CD14-positive monocyte (primary cell): ENCODE measurements around the gene SLC12A6. TPM values are rescaled to one million over a fixed set of nuclear protein-coding genes. Genes with fewer than 3 reads are reported as not detected.

Experiments
- DNase-seq, 3 donors: peaks; one replicate each; pipeline ENCODE4 v3.0.0-alpha.2; 2011 to 2022
- H2AFZ ChIP-seq: 2 replicates; pipeline ENCODE4 v1.6.0; 2012; ENCODE audit warnings: mild to moderate bottlenecking, low read depth, low read length, inconsistent platforms; ENCODE audit not compliant: insufficient read depth, poor library complexity, severe bottlenecking
- H3K27ac ChIP-seq, 2 donors: 1 replicate in 1 of 2; 2 replicates in 1 of 2; pipeline ENCODE4 v1.5.1; 2012 to 2013; ENCODE audit warnings: low read length in 2 of 2, control low read depth in 1 of 2, inconsistent platforms in 1 of 2, low read depth in 1 of 2, mild to moderate bottlenecking in 1 of 2
- H3K27me3 ChIP-seq, 2 donors: one replicate each; pipeline versions ENCODE4 v1.6.0 to v1.6.1; 2011 to 2013; ENCODE audit warnings: low read length in 2 of 2; ENCODE audit not compliant: control insufficient read depth in 2 of 2, insufficient read depth in 2 of 2
- H3K36me3 ChIP-seq, 2 donors: replicated peaks in 1 of 2; 1 replicate in 1 of 2; 2 replicates in 1 of 2; pipeline versions ENCODE4 v1.5.1 to v1.6.1; 2012 to 2013; ENCODE audit warnings: low read length in 2 of 2, control low read depth in 1 of 2, inconsistent platforms in 1 of 2, mild to moderate bottlenecking in 1 of 2; ENCODE audit not compliant: insufficient read depth in 2 of 2, control insufficient read depth in 1 of 2
- H3K4me1 ChIP-seq, 2 donors: 1 replicate in 1 of 2; 2 replicates in 1 of 2; pipeline versions ENCODE4 v1.5.1 to v1.6.1; 2012 to 2013; ENCODE audit warnings: low read length in 2 of 2, control low read depth in 1 of 2, inconsistent platforms in 1 of 2, mild to moderate bottlenecking in 1 of 2, moderate library complexity in 1 of 2; ENCODE audit not compliant: insufficient read depth in 2 of 2, control insufficient read depth in 1 of 2
- H3K4me2 ChIP-seq: replicated peaks from 2 replicates; pipeline ENCODE3; 2012; ENCODE audit warnings: low read length, moderate library complexity, mild to moderate bottlenecking; ENCODE audit not compliant: poor library complexity, severe bottlenecking; ENCODE audit errors: extremely low read depth
- H3K4me3 ChIP-seq, 3 experiments: fragments of 200-600 bp in 1 of 3; sonication (generic) in 1 of 3; replicated peaks in 1 of 3; 1 replicate in 2 of 3; 2 replicates in 1 of 3; pipeline ENCODE4 v1.5.1; 2011 to 2013; ENCODE audit warnings: low read length in 3 of 3, mild to moderate bottlenecking in 3 of 3, control low read depth in 2 of 3, low read depth in 2 of 3, inconsistent platforms in 1 of 3, moderate library complexity in 1 of 3
- H3K79me2 ChIP-seq: 2 replicates; pipeline ENCODE4 v1.6.0; 2012; ENCODE audit warnings: mild to moderate bottlenecking, control low read depth, inconsistent platforms, low read length, moderate library complexity; ENCODE audit not compliant: insufficient read depth
- H3K9ac ChIP-seq: 2 replicates; pipeline ENCODE4 v1.6.0; 2017; ENCODE audit warnings: low read length, mild to moderate bottlenecking; ENCODE audit not compliant: insufficient read depth, poor library complexity, severe bottlenecking
- H3K9me3 ChIP-seq, 2 donors: replicated peaks in 1 of 2; 1 replicate in 1 of 2; 2 replicates in 1 of 2; pipeline versions ENCODE4 v1.5.1 to v1.6.1; 2012 to 2013; ENCODE audit warnings: low read length in 2 of 2, control low read depth in 1 of 2; ENCODE audit not compliant: control insufficient read depth in 1 of 2, insufficient read depth in 1 of 2
- H4K20me1 ChIP-seq: 2 replicates; pipeline ENCODE4 v1.6.0; 2012; ENCODE audit warnings: mild to moderate bottlenecking, low read length, control low read depth, moderate library complexity; ENCODE audit not compliant: insufficient read depth
- H3K27ac Mint-ChIP-seq, 7 donors: one replicate each; pipeline ENCODE4 v1.8.0; 2020; ENCODE audit warnings: mild to moderate bottlenecking in 7 of 7, mixed read lengths in 7 of 7, moderate library complexity in 6 of 7, inconsistent platforms in 2 of 7
- H3K27me3 Mint-ChIP-seq, 3 donors: one replicate each; pipeline ENCODE4 v1.8.0; 2021 to 2022; ENCODE audit warnings: low read depth in 3 of 3, mild to moderate bottlenecking in 3 of 3, mixed read lengths in 3 of 3, moderate library complexity in 3 of 3, inconsistent platforms in 1 of 3
- H3K36me3 Mint-ChIP-seq, 2 donors: one replicate each; pipeline ENCODE4 v1.8.0; 2020; ENCODE audit warnings: mixed read lengths in 2 of 2, inconsistent platforms in 1 of 2, mild to moderate bottlenecking in 1 of 2
- H3K4me1 Mint-ChIP-seq: one replicate; pipeline ENCODE4 v1.8.0; 2020; ENCODE audit warnings: mild to moderate bottlenecking, mixed read lengths
- H3K4me3 Mint-ChIP-seq, 2 donors: one replicate each; pipeline ENCODE4 v1.8.0; 2020; ENCODE audit warnings: mild to moderate bottlenecking in 2 of 2, mixed read lengths in 2 of 2, moderate library complexity in 1 of 2
- H3K9me3 Mint-ChIP-seq, 7 donors: one replicate each; pipeline ENCODE4 v1.8.0; 2020 to 2022; ENCODE audit warnings: mixed read lengths in 7 of 7, mild to moderate bottlenecking in 6 of 7, moderate library complexity in 6 of 7, inconsistent platforms in 2 of 7
- CTCF ChIP-seq: fragments of 200-600 bp; IDR thresholded peaks from one replicate; pipeline ENCODE4 v1.8.0; 2022; ENCODE audit warnings: antibody characterized with exemption, mild to moderate bottlenecking
- WGBS: methylation state at CpG from one replicate; pipeline ENCODE4 v1.1.5; 2013; ENCODE audit warnings: missing lambda C conversion rate; ENCODE audit not compliant: insufficient coverage; 5-methylcytosine and 5-hydroxymethylcytosine counted together
- intact Hi-C, 2 donors: fragments of 100-400 bp; cut with micrococcal nuclease; formaldehyde crosslinking; loops; one replicate each; pipeline versions ENCODE4 v1.15.0 to v1.15.1; 2023
- polyA plus RNA-seq, 3 donors: library from polyadenylated mRNA; depleted of rRNA in 1 of 3; unstranded in 2 of 3; stranded (reverse) in 1 of 3; fragments of 300-500 nt in 2 of 3; fragments of >200 nt in 1 of 3; fragmentation: Illumina TruSeq in 2 of 3; gene quantifications; 1 replicate in 2 of 3; 2 replicates in 1 of 3; pipeline ENCODE4 v1.2.3, GENCODE V29; 2012 to 2021

The SLC12A6 gene
- polyA plus RNA-seq, 3 donors: 5.4 to 80.0 (median 8.0) TPM

- 60% methylated on average over 11 of the region's 16 CpGs for WGBS
- no peak for TF ChIP-seq CTCF
- peak; percentile 34 to 44 (median 38) for DNase-seq
- H3K27ac Mint-ChIP-seq: peak overlapping the region; percentile 94 to 99 (median 97)
- no peaks in the 10 kb centered on the region for H3K9me3 ChIP-seq
- peaks cover 23 to 36% of the 10 kb centered on the region in 2 donors for H3K36me3 Mint-ChIP-seq
- H4K20me1 ChIP-seq: peaks cover 19% of the 10 kb centered on the region
- peak overlapping the region; percentile 75 to 99 (median 93) for H3K4me3 ChIP-seq
- H2AFZ ChIP-seq: peak overlapping the region; percentile 76
- peak overlapping the region; percentile 92 for H3K4me2 ChIP-seq
- H3K27me3 Mint-ChIP-seq: peaks cover 0 to 2% (median 0%) of the 10 kb centered on the region in 3 donors
- H3K4me1 Mint-ChIP-seq: peaks cover 51% of the 10 kb centered on the region
- peak overlapping the region; percentile 90 to 98 for H3K27ac ChIP-seq
- peak overlapping the region; percentile 96 for H3K9ac ChIP-seq
- peaks cover 90% of the 10 kb centered on the region for H3K79me2 ChIP-seq
- intact Hi-C loops: loop anchor here (5.0 to 10.0 kb wide), 4 partner anchors 112 to 648 kb away; partner anchors contain the start of genes EMC4 (in 1 of the 2), EMC7 (in 1 of the 2), PGBD4 (in 1 of the 2) and ZNF770 (in 1 of the 2)
- H3K27me3 ChIP-seq: no peaks in the 10 kb centered on the region
- peak overlapping the region; percentile 93 to 98 for H3K4me3 Mint-ChIP-seq
- peaks cover 0 to 3% (median 0%) of the 10 kb centered on the region in 7 donors for H3K9me3 Mint-ChIP-seq
- peaks cover 10 to 39% of the 10 kb centered on the region in 2 donors for H3K36me3 ChIP-seq
- H3K4me1 ChIP-seq: peaks cover 54 to 68% of the 10 kb centered on the region in 2 donors
Measured at GRCh38 chr15:34336231-34336990, 1.2 kb downstream of the SLC12A6 start.

- Histone ChIP-seq H3K4me3 (peak overlapping the region; percentile 75 to 99 (median 93)), H3K27me3 (no peaks in the 10 kb centered on the region), H3K4me1 (peaks cover 47 to 61% of the 10 kb centered on the region in 2 donors), H3K27ac (peak overlapping the region; percentile 90 to 98), H3K79me2 (peaks cover 90% of the 10 kb centered on the region), H4K20me1 (peaks cover 12% of the 10 kb centered on the region), H3K9ac (peak overlapping the region; percentile 96), H3K4me2 (peak overlapping the region; percentile 92), H3K9me3 (no peaks in the 10 kb centered on the region), H3K36me3 (peaks cover 10 to 29% of the 10 kb centered on the region in 2 donors), H2AFZ (no peak overlapping the region)
- Mint-ChIP-seq H3K27ac (peak overlapping the region; percentile 94 to 99 (median 97)), H3K27me3 (peaks cover 0 to 2% (median 2%) of the 10 kb centered on the region in 3 donors), H3K4me3 (peak overlapping the region; percentile 93 to 98), H3K9me3 (peaks cover 0 to 3% (median 0%) of the 10 kb centered on the region in 7 donors), H3K36me3 (peaks cover 26 to 34% of the 10 kb centered on the region in 2 donors), H3K4me1 (peaks cover 47% of the 10 kb centered on the region)
- intact Hi-C loops: loop anchor here (5.0 to 10.0 kb wide), 4 partner anchors 111 to 649 kb away; partner anchors contain the start of genes EMC4 (in 1 of the 2), EMC7 (in 1 of the 2), PGBD4 (in 1 of the 2) and ZNF770 (in 1 of the 2)
- WGBS: 0% methylated on average over 2 of the region's 3 CpGs
- no peak for TF ChIP-seq CTCF
- DNase-seq: peak; percentile 72 to 94 (median 90)
Measured at GRCh38 chr15:34335176-34336032, 2.2 kb downstream of the SLC12A6 start.
